Nephron progenitor cell (in vitro differentiated cells): Measurements from ENCODE around the gene RGS6.

Source experiments
- DNase-seq: peaks from one replicate; pipeline ENCODE4 v3.0.0; 2021
- H3K27ac Mint-ChIP-seq: 2 replicates; pipeline ENCODE4 v1.8.0; 2021; ENCODE audit warnings: mild to moderate bottlenecking, moderate library complexity, mixed read lengths
- H3K27me3 Mint-ChIP-seq: 2 replicates; pipeline ENCODE4 v1.8.0; 2021; ENCODE audit warnings: mild to moderate bottlenecking, low read depth, mixed read lengths; ENCODE audit not compliant: poor library complexity
- H3K36me3 Mint-ChIP-seq: 2 replicates; pipeline ENCODE4 v1.8.0; 2021; ENCODE audit warnings: low read depth, mixed read lengths
- H3K4me1 Mint-ChIP-seq: 2 replicates; pipeline ENCODE4 v1.8.0; 2021; ENCODE audit warnings: mixed read lengths
- H3K4me3 Mint-ChIP-seq: 2 replicates; pipeline ENCODE4 v1.8.0; 2021; ENCODE audit warnings: mild to moderate bottlenecking, moderate library complexity, mixed read lengths
- H3K9me3 Mint-ChIP-seq: 2 replicates; pipeline ENCODE4 v1.8.0; 2021; ENCODE audit warnings: mild to moderate bottlenecking, moderate library complexity, mixed read lengths
- TF ChIP-seq, protein P1 (sequence below): fragments of 200-600 bp; sonication (generic); IDR thresholded peaks from 2 replicates; pipeline ENCODE4 v1.5.0; 2021; ENCODE audit warnings: antibody characterized with exemption

RGS6 gene

GRCh38 chr14:72126091-72126490 is 193.9 kb downstream of the RGS6 start:
- Mint-ChIP-seq H3K9me3 (peaks cover 5% of the 10 kb centered on the region), H3K27me3 (peaks cover 6% of the 10 kb centered on the region), H3K4me1 (no peaks in the 10 kb centered on the region), H3K36me3 (no peaks in the 10 kb centered on the region), H3K4me3 (no peak overlapping the region), H3K27ac (no peak overlapping the region)
- no peak for DNase-seq
- TF ChIP-seq, protein P1, sequence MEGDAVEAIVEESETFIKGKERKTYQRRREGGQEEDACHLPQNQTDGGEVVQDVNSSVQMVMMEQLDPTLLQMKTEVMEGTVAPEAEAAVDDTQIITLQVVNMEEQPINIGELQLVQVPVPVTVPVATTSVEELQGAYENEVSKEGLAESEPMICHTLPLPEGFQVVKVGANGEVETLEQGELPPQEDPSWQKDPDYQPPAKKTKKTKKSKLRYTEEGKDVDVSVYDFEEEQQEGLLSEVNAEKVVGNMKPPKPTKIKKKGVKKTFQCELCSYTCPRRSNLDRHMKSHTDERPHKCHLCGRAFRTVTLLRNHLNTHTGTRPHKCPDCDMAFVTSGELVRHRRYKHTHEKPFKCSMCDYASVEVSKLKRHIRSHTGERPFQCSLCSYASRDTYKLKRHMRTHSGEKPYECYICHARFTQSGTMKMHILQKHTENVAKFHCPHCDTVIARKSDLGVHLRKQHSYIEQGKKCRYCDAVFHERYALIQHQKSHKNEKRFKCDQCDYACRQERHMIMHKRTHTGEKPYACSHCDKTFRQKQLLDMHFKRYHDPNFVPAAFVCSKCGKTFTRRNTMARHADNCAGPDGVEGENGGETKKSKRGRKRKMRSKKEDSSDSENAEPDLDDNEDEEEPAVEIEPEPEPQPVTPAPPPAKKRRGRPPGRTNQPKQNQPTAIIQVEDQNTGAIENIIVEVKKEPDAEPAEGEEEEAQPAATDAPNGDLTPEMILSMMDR = no peak

DNA sequence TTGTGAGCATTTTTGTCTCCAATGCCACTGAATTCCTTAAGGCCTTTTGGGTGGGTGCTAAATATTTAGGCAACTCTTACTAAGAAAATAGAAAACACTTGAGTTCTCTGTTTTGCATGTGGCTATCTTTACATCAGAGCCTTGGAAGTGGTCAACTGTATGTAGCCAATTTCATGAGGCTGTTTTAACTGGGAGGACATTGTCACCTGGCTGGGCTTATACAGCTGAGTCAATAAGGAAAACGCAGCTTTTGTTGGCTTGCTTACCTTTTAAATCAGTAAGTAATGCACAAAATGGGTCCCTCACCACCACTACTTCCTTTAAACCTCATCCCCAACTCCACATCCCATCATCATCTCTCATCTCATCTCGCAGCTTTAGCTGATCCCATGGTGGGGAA is 194.3 kb downstream of the RGS6 start:
- no peak for DNase-seq
- peaks cover 5% of the 10 kb centered on the region for H3K27me3 Mint-ChIP-seq
- no peaks in the 10 kb centered on the region for H3K36me3 Mint-ChIP-seq
- H3K9me3 Mint-ChIP-seq = peaks cover 5% of the 10 kb centered on the region
- TF ChIP-seq, protein P1 = no peak
- no peak overlapping the region for H3K27ac Mint-ChIP-seq
- H3K4me1 Mint-ChIP-seq = no peaks in the 10 kb centered on the region
- no peak overlapping the region for H3K4me3 Mint-ChIP-seq

DNA sequence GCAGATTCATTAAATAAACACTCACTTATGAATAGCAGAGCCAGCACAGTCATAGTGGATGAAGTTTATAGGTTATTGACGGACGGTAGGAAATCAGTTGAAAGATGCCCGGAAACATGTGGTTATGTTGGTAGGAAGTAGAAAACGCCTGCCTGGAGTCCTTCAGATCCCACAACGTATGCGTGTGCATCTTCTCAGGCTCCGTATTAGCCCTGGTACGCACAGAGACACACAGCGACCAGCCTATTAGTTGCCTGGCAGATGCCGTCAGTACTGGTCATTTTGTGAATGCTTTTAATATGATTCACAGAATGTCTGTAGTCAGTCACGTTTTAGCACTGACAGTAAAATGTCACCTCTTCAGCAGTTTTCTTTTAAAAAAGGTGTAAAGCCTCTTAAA is 196.4 kb downstream of the RGS6 start:
- H3K36me3 Mint-ChIP-seq = no peaks in the 10 kb centered on the region
- H3K4me1 Mint-ChIP-seq = no peaks in the 10 kb centered on the region
- peaks cover 4% of the 10 kb centered on the region for H3K27me3 Mint-ChIP-seq
- TF ChIP-seq, protein P1 = no peak
- no peak overlapping the region for H3K27ac Mint-ChIP-seq
- H3K9me3 Mint-ChIP-seq = peaks cover 5% of the 10 kb centered on the region
- no peak for DNase-seq
- no peak overlapping the region for H3K4me3 Mint-ChIP-seq

- peaks cover 5% of the 10 kb centered on the region for H3K9me3 Mint-ChIP-seq
- TF ChIP-seq, protein P1 = no peak
- no peak overlapping the region for H3K4me3 Mint-ChIP-seq
- no peak for DNase-seq
- H3K36me3 Mint-ChIP-seq = no peaks in the 10 kb centered on the region
- no peaks in the 10 kb centered on the region for H3K4me1 Mint-ChIP-seq
- peaks cover 7% of the 10 kb centered on the region for H3K27me3 Mint-ChIP-seq
- H3K27ac Mint-ChIP-seq = no peak overlapping the region
Measured at GRCh38 chr14:72129291-72129690, 197.1 kb downstream of the RGS6 start.

GRCh38 chr14:72141084-72141483 is 208.9 kb downstream of the RGS6 start:
- TF ChIP-seq, protein P1 = no peak
- H3K36me3 Mint-ChIP-seq = no peaks in the 10 kb centered on the region
- peaks cover 2% of the 10 kb centered on the region for H3K27me3 Mint-ChIP-seq
- peaks cover 9% of the 10 kb centered on the region for H3K4me1 Mint-ChIP-seq
- H3K9me3 Mint-ChIP-seq = no peaks in the 10 kb centered on the region
- DNase-seq = no peak
- no peak overlapping the region for H3K27ac Mint-ChIP-seq
- no peak overlapping the region for H3K4me3 Mint-ChIP-seq

DNA sequence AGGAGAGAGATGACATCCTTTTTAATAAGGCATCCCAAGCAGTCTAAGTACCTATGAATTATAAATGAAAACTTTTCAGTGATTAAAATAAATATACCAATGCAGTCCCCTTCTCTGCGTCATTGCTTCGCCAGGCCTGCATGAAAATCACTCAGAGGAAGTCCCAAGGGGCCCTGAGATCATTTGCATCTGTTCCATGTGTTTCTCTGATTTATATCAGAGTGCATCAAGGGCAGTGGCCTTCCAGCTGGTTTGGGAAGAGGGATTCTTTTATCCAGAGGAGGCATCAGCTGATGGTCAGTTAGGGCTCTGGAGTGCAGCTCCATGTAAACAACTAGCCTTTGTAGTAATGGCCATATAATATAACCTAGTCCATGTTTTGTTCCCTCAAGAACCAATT is 210.1 kb downstream of the RGS6 start:
- peaks cover 2% of the 10 kb centered on the region for H3K27me3 Mint-ChIP-seq
- peaks cover 9% of the 10 kb centered on the region for H3K4me1 Mint-ChIP-seq
- no peak overlapping the region for H3K4me3 Mint-ChIP-seq
- peak overlapping the region; percentile 66 for H3K27ac Mint-ChIP-seq
- no peaks in the 10 kb centered on the region for H3K9me3 Mint-ChIP-seq
- no peaks in the 10 kb centered on the region for H3K36me3 Mint-ChIP-seq
- TF ChIP-seq, protein P1 = no peak
- DNase-seq = peak; percentile 7
